GM12892 (cell line): ENCODE data around the gene RPS4Y1.
"Not testable (repeated sequence)": the region's sequence is repeated elsewhere in the genome, so short reads cannot be mapped to it uniquely, and the experiment has no call there.

ENCODE experiments used
- DNase-seq: peaks from one replicate; pipeline ENCODE4 v3.0.0; 2011; ENCODE audit not compliant: insufficient read length
- FAIRE-seq: peaks from 2 replicates; lab custom pipeline; 2011; peaks lifted over from hg19 to GRCh38; lab: Jason Lieb, UNC
- POLR2A ChIP-seq: IDR thresholded peaks from 2 replicates; pipeline ENCODE4 v1.6.1; 2011; ENCODE audit warnings: low read depth, low read length, control low read depth
- POLR2AphosphoS5 ChIP-seq: IDR thresholded peaks from 2 replicates; pipeline ENCODE4 v1.6.1; 2011; ENCODE audit warnings: low read depth, low read length, control low read depth
- TAF1 ChIP-seq: IDR thresholded peaks from 2 replicates; pipeline ENCODE4 v1.6.1; 2011; ENCODE audit warnings: low read depth, mild to moderate bottlenecking, control low read depth, low read length, borderline replicate concordance

The RPS4Y1 gene

DNA sequence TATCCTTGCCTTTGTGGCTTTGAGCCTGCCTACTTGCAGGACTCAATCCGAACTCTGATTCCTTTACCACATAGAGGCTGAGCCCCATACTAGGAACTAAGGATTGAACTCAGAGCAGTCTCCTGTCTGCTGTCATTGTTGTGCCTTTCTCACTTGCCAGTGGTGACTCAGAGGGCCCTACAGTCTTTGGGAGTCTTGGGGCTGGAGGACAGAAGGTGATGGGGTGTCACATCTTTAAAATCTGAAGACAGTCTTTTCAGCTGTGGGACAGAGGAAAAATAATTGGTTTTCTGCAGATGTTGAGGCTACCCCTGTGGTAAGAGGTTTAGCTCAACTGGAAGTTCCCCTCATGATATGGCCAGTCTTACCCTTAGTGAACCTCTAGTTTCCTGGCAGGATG, 8.0 kb downstream of the RPS4Y1 start:
- no peak for FAIRE-seq
- no peak for DNase-seq
- TF ChIP-seq TAF1 = no peak
- no peak for TF ChIP-seq POLR2A
- TF ChIP-seq POLR2AphosphoS5 = no peak

DNA sequence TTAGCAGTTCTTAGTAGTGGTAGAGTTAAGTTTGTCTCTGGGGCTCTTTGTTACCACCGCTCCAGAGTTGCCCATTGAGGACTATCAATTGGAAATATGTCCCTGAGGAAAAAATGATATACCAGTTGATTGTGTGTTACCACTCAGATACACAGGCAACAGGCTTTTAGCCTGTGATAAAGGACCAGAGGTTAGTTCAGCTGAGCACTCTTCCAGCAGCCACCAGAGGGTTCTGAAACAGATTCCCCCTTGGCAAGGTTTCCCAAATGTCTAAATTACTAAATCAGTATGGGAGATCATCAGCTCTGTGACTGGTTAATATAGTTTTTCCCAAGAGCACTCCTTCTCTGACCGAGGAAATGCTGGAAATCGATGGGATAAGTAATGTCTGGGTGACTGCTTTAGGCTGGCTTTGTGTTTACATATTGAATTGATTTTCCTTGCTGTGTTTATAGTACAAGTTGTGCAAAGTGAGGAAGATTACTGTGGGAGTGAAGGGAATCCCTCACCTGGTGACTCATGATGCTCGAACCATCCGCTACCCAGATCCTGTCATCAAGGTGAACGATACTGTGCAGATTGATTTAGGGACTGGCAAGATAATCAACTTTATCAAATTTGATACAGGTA, 12.9 kb downstream of the RPS4Y1 start:
- TF ChIP-seq POLR2A (no peak), POLR2AphosphoS5 (no peak), TAF1 (no peak)
- DNase-seq = no peak
- no peak for FAIRE-seq

DNA sequence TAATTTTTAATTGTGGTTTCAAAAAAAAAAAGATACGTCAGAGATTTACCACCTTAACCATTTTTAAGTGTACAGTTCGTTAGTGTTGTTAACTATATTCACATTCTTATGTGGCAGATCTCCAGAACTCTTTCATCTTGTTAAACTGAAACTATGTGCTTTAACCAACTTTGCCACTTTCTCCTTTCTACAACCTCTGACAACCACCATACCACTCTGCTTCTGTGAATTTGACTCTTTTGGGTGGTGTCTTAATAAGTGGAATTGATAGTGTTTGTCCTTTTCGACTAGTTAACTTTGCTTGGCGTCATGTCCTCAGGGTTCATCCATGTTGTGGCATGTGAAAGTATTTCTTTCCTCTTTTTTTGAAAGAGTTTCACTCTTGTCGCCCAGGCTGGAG, 15.7 kb downstream of the RPS4Y1 start:
- DNase-seq (no peak), FAIRE-seq (no peak)
- TF ChIP-seq POLR2AphosphoS5 = no peak
- no peak for TF ChIP-seq POLR2A
- TF ChIP-seq TAF1 = no peak

DNA sequence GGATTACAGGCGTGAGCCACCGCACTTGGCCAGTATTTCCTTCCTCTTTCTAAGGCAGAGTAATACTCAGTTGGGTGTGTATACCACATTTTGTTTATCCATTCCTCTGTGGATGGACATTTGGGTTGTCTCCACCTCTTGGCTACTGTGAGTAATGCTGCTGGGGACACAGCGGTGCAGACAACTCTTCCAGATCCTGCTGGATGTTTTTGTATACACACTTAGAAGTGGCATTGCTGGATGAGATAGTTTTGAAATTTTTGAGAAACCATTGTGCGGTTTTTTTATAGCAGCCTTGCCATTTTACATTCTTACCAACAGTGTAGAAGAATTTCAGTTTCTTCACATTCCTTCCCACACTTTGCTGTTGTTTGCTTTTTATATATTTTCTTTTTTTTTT, 16.3 kb downstream of the RPS4Y1 start:
- FAIRE-seq (no peak), DNase-seq (no peak)
- no peak for TF ChIP-seq POLR2A
- no peak for TF ChIP-seq TAF1

- FAIRE-seq (no peak), DNase-seq (no peak)
- TF ChIP-seq POLR2AphosphoS5 (no peak), POLR2A (no peak), TAF1 (no peak)
These were observed 18.4 kb downstream of the RPS4Y1 start for GRCh38 chrY:2859782-2860181.

DNA sequence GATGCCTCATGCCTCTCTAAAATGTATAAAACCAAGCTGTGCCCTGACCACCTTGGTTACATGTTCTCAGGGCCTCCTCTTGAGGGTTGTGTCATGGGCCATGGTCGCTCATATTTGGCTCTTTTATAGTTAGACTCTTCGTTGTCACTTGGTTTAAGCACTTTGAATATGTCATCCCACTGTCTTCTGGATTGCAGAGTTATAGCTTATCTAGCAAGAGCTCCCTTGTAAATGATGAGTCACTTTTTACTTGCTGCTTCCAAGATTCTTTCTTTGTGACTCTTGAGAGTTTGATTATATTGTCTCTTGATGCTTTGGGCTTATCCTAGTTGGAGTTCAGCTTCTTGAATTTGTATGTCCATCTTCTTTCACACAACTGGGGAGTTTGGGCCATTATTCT, 19.1 kb downstream of the RPS4Y1 start:
- DNase-seq (no peak), FAIRE-seq (no peak)
- TF ChIP-seq TAF1 (no peak), POLR2A (no peak), POLR2AphosphoS5 (no peak)

- FAIRE-seq = no peak
- TF ChIP-seq TAF1 (no peak), POLR2AphosphoS5 (no peak), POLR2A (no peak)
- no peak for DNase-seq
These were observed 25.2 kb downstream of the RPS4Y1 start for GRCh38 chrY:2866581-2866980.

DNA sequence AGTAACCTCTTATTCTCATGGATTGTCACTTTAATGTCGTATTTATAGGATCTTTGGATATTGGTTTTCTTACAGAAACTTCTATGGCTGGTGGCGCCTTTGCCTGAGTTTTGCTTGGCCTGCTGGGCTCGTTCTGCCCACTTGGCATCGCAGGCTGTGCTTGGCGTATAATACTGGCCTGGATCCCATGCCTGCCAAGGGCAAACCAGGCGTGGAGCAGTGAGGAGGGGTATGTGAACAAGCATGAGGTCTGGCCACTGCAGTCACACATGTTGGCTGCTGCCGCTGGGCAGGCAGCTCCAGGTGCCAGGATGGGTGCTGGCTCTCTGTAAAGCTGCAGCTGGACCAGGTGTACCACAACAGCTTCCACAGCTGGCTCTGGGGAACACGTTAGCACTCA, 26.1 kb downstream of the RPS4Y1 start:
- FAIRE-seq (no peak), DNase-seq (no peak)
- TF ChIP-seq POLR2A = no peak
- no peak for TF ChIP-seq POLR2AphosphoS5
- TF ChIP-seq TAF1 = no peak

GRCh38 chrY:2868035-2868607, 26.7 kb downstream of the RPS4Y1 start:
- TF ChIP-seq TAF1 (no peak), POLR2AphosphoS5 (no peak), POLR2A (no peak)
- no peak for FAIRE-seq
- DNase-seq = no peak

DNA sequence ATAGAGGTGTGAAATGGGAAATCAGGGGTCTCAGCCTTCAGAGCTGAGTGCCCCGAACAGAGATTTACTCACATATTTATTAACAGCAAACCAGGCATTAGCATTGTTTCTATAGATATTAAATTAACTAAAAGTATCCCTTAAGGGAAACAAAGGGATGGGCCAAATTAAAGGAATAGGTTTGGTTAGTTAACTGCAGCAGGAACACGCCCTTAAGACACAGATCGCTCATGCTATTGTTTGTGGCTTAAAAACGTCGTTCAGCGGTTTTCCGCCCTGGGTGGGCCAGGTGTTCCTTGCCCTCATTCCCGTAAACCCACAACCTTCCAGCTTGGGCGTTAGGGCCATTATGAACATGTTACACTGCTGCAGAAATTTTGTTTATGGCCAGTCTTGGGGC, 30.8 kb downstream of the RPS4Y1 start:
- DNase-seq, FAIRE-seq: not testable (repeated sequence)

DNA sequence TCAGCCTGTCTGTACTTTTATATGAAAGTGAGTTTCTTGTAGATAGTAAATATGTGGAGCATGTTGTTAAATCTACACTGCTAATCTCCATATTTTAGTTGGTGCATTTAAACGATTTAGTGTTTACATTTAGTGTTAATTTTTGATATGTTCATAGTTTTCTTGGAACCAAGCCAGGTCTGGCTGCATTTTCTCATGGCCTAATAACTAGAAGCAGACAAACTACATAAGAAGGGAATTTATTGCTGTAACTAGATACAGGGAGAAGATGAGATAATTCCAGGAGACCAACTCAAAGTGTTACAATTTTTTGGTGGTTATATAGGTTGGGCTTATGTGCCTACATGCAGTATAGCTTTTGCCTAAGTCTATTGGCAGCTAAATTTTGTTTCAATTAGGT, 32.8 kb downstream of the RPS4Y1 start:
- FAIRE-seq (no peak), DNase-seq (no peak)
- TF ChIP-seq POLR2A (no peak), TAF1 (no peak), POLR2AphosphoS5 (no peak)

GRCh38 chrY:2883561-2883960, 42.2 kb downstream of the RPS4Y1 start:
- FAIRE-seq (no peak), DNase-seq (no peak)
- TF ChIP-seq TAF1 = no peak
- TF ChIP-seq POLR2A = no peak
- no peak for TF ChIP-seq POLR2AphosphoS5

DNA sequence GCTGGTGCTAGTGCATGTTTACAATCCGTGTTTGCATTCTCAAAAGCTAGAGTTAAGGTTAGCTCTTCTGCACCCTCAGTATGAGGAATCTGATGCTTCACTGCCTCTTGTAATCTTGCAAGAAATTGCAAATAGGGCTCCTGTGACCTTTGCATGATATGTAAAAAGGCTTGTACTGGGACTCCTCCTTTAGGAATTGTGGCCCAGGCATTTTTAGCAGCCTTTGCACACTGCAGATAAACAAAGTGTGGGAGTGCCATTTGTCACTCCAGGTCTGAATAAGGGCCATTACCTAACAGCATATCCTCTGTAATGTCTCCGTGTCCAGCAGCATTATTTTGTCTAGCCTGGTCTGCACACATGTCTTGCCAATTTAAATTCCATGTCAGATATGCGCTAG, 44.5 kb downstream of the RPS4Y1 start:
- TF ChIP-seq POLR2AphosphoS5 (no peak), POLR2A (no peak), TAF1 (no peak)
- DNase-seq = no peak
- no peak for FAIRE-seq
